Peyer's patch (tissue), 4 donors: ENCODE data around the gene CASR.

Experiments used
- POLR2A ChIP-seq, 2 donors: fragments of 450-650 bp; IDR thresholded peaks; one replicate each; pipeline ENCODE4 v1.5.1; 2017; ENCODE audit warnings: antibody characterized with exemption in 2 of 2, mild to moderate bottlenecking in 2 of 2, moderate library complexity in 2 of 2
- TF ChIP-seq, protein P1 (sequence below), 6 experiments: fragments of 450-650 bp in 4 of 6; fragments of 200-600 bp in 2 of 6; sonication (generic) in 1 of 6; IDR thresholded peaks; one replicate each; pipeline ENCODE4 v1.5.1; 2017 to 2019; ENCODE audit warnings: antibody characterized with exemption in 6 of 6, mild to moderate bottlenecking in 3 of 6, moderate library complexity in 1 of 6

DNA sequence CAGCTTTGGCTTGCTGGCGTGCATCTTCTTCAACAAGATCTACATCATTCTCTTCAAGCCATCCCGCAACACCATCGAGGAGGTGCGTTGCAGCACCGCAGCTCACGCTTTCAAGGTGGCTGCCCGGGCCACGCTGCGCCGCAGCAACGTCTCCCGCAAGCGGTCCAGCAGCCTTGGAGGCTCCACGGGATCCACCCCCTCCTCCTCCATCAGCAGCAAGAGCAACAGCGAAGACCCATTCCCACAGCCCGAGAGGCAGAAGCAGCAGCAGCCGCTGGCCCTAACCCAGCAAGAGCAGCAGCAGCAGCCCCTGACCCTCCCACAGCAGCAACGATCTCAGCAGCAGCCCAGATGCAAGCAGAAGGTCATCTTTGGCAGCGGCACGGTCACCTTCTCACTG is 101.0 kb downstream of the CASR start:
- TF ChIP-seq POLR2A (IDR thresholded peaks at IDR 0.05): no peak
- TF ChIP-seq, protein P1, sequence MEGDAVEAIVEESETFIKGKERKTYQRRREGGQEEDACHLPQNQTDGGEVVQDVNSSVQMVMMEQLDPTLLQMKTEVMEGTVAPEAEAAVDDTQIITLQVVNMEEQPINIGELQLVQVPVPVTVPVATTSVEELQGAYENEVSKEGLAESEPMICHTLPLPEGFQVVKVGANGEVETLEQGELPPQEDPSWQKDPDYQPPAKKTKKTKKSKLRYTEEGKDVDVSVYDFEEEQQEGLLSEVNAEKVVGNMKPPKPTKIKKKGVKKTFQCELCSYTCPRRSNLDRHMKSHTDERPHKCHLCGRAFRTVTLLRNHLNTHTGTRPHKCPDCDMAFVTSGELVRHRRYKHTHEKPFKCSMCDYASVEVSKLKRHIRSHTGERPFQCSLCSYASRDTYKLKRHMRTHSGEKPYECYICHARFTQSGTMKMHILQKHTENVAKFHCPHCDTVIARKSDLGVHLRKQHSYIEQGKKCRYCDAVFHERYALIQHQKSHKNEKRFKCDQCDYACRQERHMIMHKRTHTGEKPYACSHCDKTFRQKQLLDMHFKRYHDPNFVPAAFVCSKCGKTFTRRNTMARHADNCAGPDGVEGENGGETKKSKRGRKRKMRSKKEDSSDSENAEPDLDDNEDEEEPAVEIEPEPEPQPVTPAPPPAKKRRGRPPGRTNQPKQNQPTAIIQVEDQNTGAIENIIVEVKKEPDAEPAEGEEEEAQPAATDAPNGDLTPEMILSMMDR (IDR thresholded peaks at IDR 0.05): no peak
